AG04450 (cell line): Measurements from ENCODE around the gene ZMYND8. TPM values are rescaled to one million over a fixed set of nuclear protein-coding genes. Genes with fewer than 3 reads are reported as not detected.

Source experiments
- CTCF ChIA-PET: fragments of 300-600, 350-600 bp; formaldehyde crosslinking; extraction: SDS; loops from one replicate; lab custom pipeline; 2022; ENCODE audit warnings: antibody characterized with exemption, inconsistent platforms; lab: Charles Lee
- POLR2A ChIA-PET: fragments of 350-600 bp; formaldehyde crosslinking; extraction: SDS; loops from one replicate; lab custom pipeline; 2021; ENCODE audit warnings: antibody characterized with exemption, inconsistent platforms; lab: Yijun Ruan, JAX
- DNase-seq: peaks from one replicate; pipeline ENCODE4 v3.0.0-alpha.2; 2011; ENCODE audit warnings: low read depth, low spot score
- H3K27ac ChIP-seq: one replicate; pipeline ENCODE4 v1.5.1; 2012; ENCODE audit warnings: low read depth, low read length, control low read depth
- H3K27me3 ChIP-seq: one replicate; pipeline ENCODE4 v1.6.0; 2012; ENCODE audit warnings: low read length; ENCODE audit not compliant: control insufficient read depth, insufficient read depth
- H3K4me3 ChIP-seq: 2 replicates; pipeline ENCODE4 v1.5.1; 2011; ENCODE audit warnings: mild to moderate bottlenecking, low read depth, low read length, control low read depth
- H3K9me3 ChIP-seq: 2 replicates; pipeline ENCODE4 v1.5.1; 2012; ENCODE audit warnings: low read length; ENCODE audit not compliant: control insufficient read depth, insufficient read depth
- CTCF ChIP-seq: IDR thresholded peaks from 2 replicates; pipeline ENCODE4 v1.5.1; 2011; ENCODE audit warnings: low read depth, low read length, control low read depth, inconsistent platforms
- polyA plus RNA-seq: library from polyadenylated mRNA; depleted of rRNA; stranded (reverse); fragments of >200 nt; gene quantifications from 2 replicates; pipeline ENCODE4 v1.2.3, GENCODE V29; 2011

ZMYND8 gene
- polyA plus RNA-seq, 1 experiment = 23.1 TPM

- no peak for DNase-seq
- no peak overlapping the region for H3K27ac ChIP-seq
- no peak for TF ChIP-seq CTCF
- H3K27me3 ChIP-seq = no peaks in the 10 kb centered on the region
- no peak overlapping the region for H3K4me3 ChIP-seq
- ChIA-PET CTCF (interaction anchor here (0.6 to 2.5 kb wide), 5 partner anchors 9 to 407 kb away, joined by 3 to 14 read pairs (median 4); no protein-coding TSS in a partner anchor), POLR2A (interaction anchor here (0.6 kb wide), 1 partner anchor 84 kb away, joined by 6 read pairs; no protein-coding TSS in a partner anchor)
- no peaks in the 10 kb centered on the region for H3K9me3 ChIP-seq
Observed at GRCh38 chr20:47213966-47214365, 142.5 kb downstream of the ZMYND8 start.

GRCh38 chr20:47212606-47213207 is 143.8 kb downstream of the ZMYND8 start:
- ChIA-PET POLR2A (no interaction called here), CTCF (interaction anchor here (2.5 kb wide), 1 partner anchor 171 kb away, joined by 14 read pairs; no protein-coding TSS in a partner anchor)
- Histone ChIP-seq H3K4me3 (no peak overlapping the region), H3K27me3 (no peaks in the 10 kb centered on the region), H3K27ac (no peak overlapping the region), H3K9me3 (no peaks in the 10 kb centered on the region)
- TF ChIP-seq CTCF = no peak
- DNase-seq = no peak

GRCh38 chr20:47211036-47211435 is 145.5 kb downstream of the ZMYND8 start:
- Histone ChIP-seq H3K9me3 (no peaks in the 10 kb centered on the region), H3K4me3 (no peak overlapping the region), H3K27ac (no peak overlapping the region), H3K27me3 (no peaks in the 10 kb centered on the region)
- DNase-seq = no peak
- CTCF ChIA-PET = no interaction called here
- POLR2A ChIA-PET = no interaction called here
- TF ChIP-seq CTCF = no peak

GRCh38 chr20:47210470-47210869 is 146.0 kb downstream of the ZMYND8 start:
- H3K27me3 ChIP-seq = no peaks in the 10 kb centered on the region
- no peak overlapping the region for H3K4me3 ChIP-seq
- no peak for DNase-seq
- POLR2A ChIA-PET = no interaction called here
- H3K9me3 ChIP-seq = no peaks in the 10 kb centered on the region
- no peak for TF ChIP-seq CTCF
- H3K27ac ChIP-seq = no peak overlapping the region
- CTCF ChIA-PET = interaction anchor here (2.3 kb wide), 1 partner anchor 173 kb away, joined by 10 read pairs; no protein-coding TSS in a partner anchor

GRCh38 chr20:47209982-47210381 is 146.5 kb downstream of the ZMYND8 start:
- no peak for DNase-seq
- H3K4me3 ChIP-seq = no peak overlapping the region
- ChIA-PET POLR2A (interaction anchor here (0.6 kb wide), 1 partner anchor 58 kb away, joined by 3 read pairs; no protein-coding TSS in a partner anchor), CTCF (interaction anchor here (2.3 kb wide), 1 partner anchor 174 kb away, joined by 10 read pairs; no protein-coding TSS in a partner anchor)
- H3K9me3 ChIP-seq = no peaks in the 10 kb centered on the region
- TF ChIP-seq CTCF = no peak
- no peaks in the 10 kb centered on the region for H3K27me3 ChIP-seq
- H3K27ac ChIP-seq = no peak overlapping the region
